ENCODE data around the gene PTPRE.
"Not testable (repeated sequence)": the region's sequence is repeated elsewhere in the genome, so short reads cannot be mapped to it uniquely, and the experiment has no call there.

The PTPRE gene

DNA sequence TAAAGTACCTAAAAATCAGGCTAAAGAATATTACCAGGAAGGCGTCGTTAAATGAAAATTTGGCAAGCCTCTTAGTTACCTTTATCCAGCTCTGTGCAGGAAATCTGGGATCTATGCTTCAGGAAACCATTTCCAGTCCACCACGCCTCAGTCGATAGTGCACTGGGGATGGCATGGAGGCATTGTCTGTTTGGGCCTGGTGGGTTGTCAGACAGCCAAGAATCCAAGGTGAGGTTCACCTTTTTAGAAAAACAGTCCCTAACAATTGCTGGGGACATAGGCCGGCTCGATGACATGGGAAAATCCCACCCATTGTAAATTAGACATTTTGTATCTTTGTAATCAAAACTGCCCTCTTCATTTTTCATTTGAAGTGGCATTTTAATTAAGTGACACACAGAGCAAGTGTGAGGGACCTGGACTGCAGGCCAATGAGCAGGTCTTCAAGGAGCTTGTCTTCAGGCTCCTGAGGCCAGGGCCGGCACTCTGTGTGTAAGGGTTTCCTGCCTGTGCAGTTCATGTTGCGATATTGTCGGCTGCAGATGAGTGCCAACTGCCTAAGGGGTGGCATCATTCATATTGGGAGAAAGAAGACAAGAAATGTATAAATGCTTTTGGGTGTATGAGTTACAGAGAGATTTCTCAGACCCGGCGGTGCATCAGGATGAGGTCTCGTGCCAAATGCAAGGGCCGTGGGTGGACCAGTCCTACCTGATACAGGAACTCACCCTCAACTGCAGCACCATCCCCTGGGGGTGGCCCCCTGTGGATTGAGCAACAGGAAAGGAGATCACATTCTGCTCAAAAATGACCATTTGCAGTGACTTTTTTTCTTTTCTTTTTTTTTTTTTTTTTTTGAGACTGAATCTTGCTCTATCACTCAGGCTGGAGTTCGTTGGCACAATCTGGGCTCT is 80.8 kb downstream of the PTPRE start:
- Histone ChIP-seq H3K27me3 (ENCODE audit: low read depth, low read length) (no peaks in the 10 kb centered on the region), H3K9me3 (ENCODE audit: insufficient read depth, low read length) (no peaks in the 10 kb centered on the region), H2AFZ (ENCODE audit: low read depth, low read length) (no peak overlapping the region), H3K9ac (ENCODE audit: low read length) (no peak overlapping the region), H3K79me2 (ENCODE audit: low read length) (no peaks in the 10 kb centered on the region), H3K4me2 (ENCODE audit: low read length) (no peak overlapping the region), H3K4me3 (ENCODE audit: low read length) (no peak overlapping the region), H4K20me1 (ENCODE audit: insufficient read depth, low read length) (no peaks in the 10 kb centered on the region), H3K4me1 (ENCODE audit: low read length) (peaks cover 9% of the 10 kb centered on the region; the same call in 1 of the 2 replicates), H3K27ac (ENCODE audit: low read length) (no peak overlapping the region), H3K36me3 (replicated peaks; ENCODE audit: low read depth, low read length) (no peaks in the 10 kb centered on the region)
- TF ChIP-seq, protein P1, sequence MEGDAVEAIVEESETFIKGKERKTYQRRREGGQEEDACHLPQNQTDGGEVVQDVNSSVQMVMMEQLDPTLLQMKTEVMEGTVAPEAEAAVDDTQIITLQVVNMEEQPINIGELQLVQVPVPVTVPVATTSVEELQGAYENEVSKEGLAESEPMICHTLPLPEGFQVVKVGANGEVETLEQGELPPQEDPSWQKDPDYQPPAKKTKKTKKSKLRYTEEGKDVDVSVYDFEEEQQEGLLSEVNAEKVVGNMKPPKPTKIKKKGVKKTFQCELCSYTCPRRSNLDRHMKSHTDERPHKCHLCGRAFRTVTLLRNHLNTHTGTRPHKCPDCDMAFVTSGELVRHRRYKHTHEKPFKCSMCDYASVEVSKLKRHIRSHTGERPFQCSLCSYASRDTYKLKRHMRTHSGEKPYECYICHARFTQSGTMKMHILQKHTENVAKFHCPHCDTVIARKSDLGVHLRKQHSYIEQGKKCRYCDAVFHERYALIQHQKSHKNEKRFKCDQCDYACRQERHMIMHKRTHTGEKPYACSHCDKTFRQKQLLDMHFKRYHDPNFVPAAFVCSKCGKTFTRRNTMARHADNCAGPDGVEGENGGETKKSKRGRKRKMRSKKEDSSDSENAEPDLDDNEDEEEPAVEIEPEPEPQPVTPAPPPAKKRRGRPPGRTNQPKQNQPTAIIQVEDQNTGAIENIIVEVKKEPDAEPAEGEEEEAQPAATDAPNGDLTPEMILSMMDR (IDR thresholded peaks at IDR 0.05; ENCODE audit: low read depth, low read length): no peak
- no peak for TF ChIP-seq EZH2phosphoT487 (IDR thresholded peaks at IDR 0.05; ENCODE audit: low read depth)

DNA sequence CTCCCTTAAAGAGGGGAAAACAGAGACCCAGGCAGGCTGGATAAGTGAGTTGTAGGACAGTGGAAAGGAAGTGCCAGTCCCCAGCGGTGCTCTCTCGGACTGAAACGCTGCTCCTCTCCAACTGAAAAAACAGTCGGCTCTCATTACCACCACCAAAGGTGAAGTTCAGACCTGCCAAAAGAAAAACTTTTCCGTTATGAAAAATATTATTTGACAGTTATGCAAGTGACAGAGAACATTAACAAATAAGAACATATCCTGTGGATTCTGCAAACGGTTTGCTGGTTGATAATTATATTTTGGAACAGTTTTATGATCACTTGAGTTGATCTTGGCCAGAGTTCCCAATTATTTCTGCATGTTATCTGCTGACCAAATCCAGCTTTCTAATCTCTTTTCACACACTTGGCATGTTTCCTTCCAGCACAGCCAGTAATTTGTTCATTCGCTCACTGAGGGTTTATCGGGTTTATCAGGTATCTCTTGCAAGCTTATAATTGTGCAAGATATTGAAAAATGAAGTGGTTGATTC is 82.6 kb downstream of the PTPRE start:
- Histone ChIP-seq H3K4me1 (ENCODE audit: low read length) (peaks cover 9% of the 10 kb centered on the region; the same call in 1 of the 2 replicates), H2AFZ (ENCODE audit: low read depth, low read length) (no peak overlapping the region), H3K27ac (ENCODE audit: low read length) (no peak overlapping the region), H3K36me3 (replicated peaks; ENCODE audit: low read depth, low read length) (no peaks in the 10 kb centered on the region), H3K79me2 (ENCODE audit: low read length) (no peaks in the 10 kb centered on the region), H3K4me3 (ENCODE audit: low read length) (no peak overlapping the region), H3K27me3 (ENCODE audit: low read depth, low read length) (no peaks in the 10 kb centered on the region), H3K9ac (ENCODE audit: low read length) (no peak overlapping the region), H4K20me1 (ENCODE audit: insufficient read depth, low read length) (no peaks in the 10 kb centered on the region), H3K4me2 (ENCODE audit: low read length) (no peak overlapping the region), H3K9me3 (ENCODE audit: insufficient read depth, low read length) (no peaks in the 10 kb centered on the region)
- TF ChIP-seq EZH2phosphoT487 (IDR thresholded peaks at IDR 0.05; ENCODE audit: low read depth): no peak
- TF ChIP-seq, protein P1 (IDR thresholded peaks at IDR 0.05; ENCODE audit: low read depth, low read length): no peak

DNA sequence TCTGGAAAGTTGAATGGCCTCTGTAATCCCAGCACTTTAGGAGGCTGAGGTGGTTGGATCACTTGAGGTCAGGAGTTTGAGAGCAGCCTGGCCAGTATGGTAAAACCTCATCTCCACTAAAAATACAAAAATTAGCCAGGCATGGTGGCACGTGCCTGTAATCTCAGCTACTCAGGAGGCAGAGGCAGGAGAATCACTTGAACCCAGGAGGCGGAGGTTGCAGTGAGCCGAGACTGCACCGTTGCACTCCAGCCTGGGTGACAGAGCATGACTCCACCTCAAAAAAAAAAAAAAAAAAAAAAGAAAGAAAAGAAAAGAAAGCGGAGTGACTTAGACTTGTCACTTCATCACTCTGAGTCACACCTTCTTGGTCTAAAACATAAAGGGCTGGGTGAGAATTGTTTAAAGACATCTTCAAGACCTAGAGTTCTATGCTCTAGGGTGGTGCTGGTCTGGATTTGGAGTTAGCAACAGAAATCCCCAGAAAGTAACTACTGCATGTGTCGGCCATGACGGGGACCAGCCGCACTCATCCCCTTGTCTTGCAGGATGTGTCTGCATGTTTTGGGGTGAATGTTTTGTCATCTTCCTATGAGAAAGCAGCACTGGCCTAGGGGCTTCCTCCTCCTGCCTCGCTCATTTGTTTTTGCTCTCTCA is 83.4 kb downstream of the PTPRE start:
- H3K27ac ChIP-seq (ENCODE audit: low read length); H4K20me1 ChIP-seq (ENCODE audit: insufficient read depth, low read length); H3K27me3 ChIP-seq (ENCODE audit: low read depth, low read length); H3K4me1 ChIP-seq (ENCODE audit: low read length); H2AFZ ChIP-seq (ENCODE audit: low read depth, low read length); H3K79me2 ChIP-seq (ENCODE audit: low read length); H3K4me3 ChIP-seq (ENCODE audit: low read length); H3K36me3 ChIP-seq (replicated peaks; ENCODE audit: low read depth, low read length); H3K9me3 ChIP-seq (ENCODE audit: insufficient read depth, low read length); H3K4me2 ChIP-seq (ENCODE audit: low read length); H3K9ac ChIP-seq (ENCODE audit: low read length): not testable (repeated sequence)

DNA sequence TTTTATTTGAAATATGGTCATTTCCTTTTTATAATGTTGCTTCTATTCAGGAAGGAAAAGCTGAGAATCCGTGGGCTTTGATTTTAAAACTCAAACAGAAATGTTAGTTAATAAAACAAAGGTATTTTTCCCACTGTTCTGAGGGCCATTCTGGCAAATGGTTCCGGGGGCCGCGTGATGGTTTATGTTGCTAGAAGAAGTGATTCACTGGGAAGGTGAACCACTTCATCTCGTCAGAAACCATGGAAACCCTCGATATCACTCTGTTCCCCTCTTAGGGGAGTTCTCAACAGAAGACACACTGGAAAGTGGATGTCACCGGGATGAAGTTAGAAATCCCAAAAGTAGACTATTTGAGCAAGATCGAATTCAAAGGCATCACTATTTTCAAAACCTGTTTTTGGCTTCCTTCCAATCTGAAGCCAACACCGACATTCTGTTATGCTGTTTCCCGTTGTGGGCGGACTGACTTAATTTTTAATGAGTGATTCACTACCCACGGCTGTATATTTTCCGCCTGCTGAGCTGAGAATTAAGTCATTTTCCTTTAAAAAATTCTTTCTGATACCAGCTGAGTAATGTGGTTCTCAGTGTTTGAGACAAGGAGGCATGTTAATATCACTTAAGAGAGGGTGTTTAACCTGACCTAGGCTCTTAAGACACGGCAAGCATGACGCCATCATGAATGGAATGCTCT is 84.1 kb downstream of the PTPRE start:
- no peak overlapping the region for H3K4me2 ChIP-seq (ENCODE audit: low read length)
- no peak overlapping the region for H3K9ac ChIP-seq (ENCODE audit: low read length)

More for the DNA sequence above, 84.1 kb downstream of the PTPRE start:
- no peak overlapping the region for H3K4me3 ChIP-seq (ENCODE audit: low read length)
- H3K27ac ChIP-seq (ENCODE audit: low read length): no peak overlapping the region
- TF ChIP-seq EZH2phosphoT487 (IDR thresholded peaks at IDR 0.05; ENCODE audit: low read depth): no peak
- TF ChIP-seq, protein P1 (IDR thresholded peaks at IDR 0.05; ENCODE audit: low read depth, low read length): no peak
- H2AFZ ChIP-seq (ENCODE audit: low read depth, low read length): no peak overlapping the region
- H3K36me3 ChIP-seq (replicated peaks; ENCODE audit: low read depth, low read length): no peaks in the 10 kb centered on the region
- H3K79me2 ChIP-seq (ENCODE audit: low read length): no peaks in the 10 kb centered on the region
- no peaks in the 10 kb centered on the region for H3K9me3 ChIP-seq (ENCODE audit: insufficient read depth, low read length)
- H3K4me1 ChIP-seq (ENCODE audit: low read length): peaks cover 9% of the 10 kb centered on the region; the same call in 1 of the 2 replicates
- H3K27me3 ChIP-seq (ENCODE audit: low read depth, low read length): no peaks in the 10 kb centered on the region
- no peaks in the 10 kb centered on the region for H4K20me1 ChIP-seq (ENCODE audit: insufficient read depth, low read length)
